NT2/D1 (cell line): ENCODE data around the gene TXN2.

Source experiments
- SUZ12 ChIP-seq: IDR thresholded peaks from 2 replicates; pipeline ENCODE4 v1.6.1; 2011; ENCODE audit not compliant: insufficient read length, insufficient read depth; ENCODE audit errors: extremely low read depth
- YY1 ChIP-seq: IDR thresholded peaks from 2 replicates; pipeline ENCODE4 v1.6.1; 2011; ENCODE audit not compliant: insufficient read length, insufficient read depth
- ZNF274 ChIP-seq: IDR thresholded peaks from 2 replicates; pipeline ENCODE4 v1.6.1; 2011; ENCODE audit warnings: mild to moderate bottlenecking, low read depth, low read length

GRCh38 chr22:36512333-36512732 lies 30.9 kb upstream of the TXN2 start:
- no peak for TF ChIP-seq ZNF274
- TF ChIP-seq YY1: no peak
- TF ChIP-seq SUZ12: no peak
